GM19099 (cell line): Measurements from ENCODE around the gene FXYD7.

Experiments used
- POLR2A ChIP-seq: IDR thresholded peaks from 3 replicates; pipeline ENCODE4 v1.6.1; 2011; ENCODE audit warnings: low read depth; ENCODE audit not compliant: insufficient read length; ENCODE audit errors: extremely low read depth

The FXYD7 gene

DNA sequence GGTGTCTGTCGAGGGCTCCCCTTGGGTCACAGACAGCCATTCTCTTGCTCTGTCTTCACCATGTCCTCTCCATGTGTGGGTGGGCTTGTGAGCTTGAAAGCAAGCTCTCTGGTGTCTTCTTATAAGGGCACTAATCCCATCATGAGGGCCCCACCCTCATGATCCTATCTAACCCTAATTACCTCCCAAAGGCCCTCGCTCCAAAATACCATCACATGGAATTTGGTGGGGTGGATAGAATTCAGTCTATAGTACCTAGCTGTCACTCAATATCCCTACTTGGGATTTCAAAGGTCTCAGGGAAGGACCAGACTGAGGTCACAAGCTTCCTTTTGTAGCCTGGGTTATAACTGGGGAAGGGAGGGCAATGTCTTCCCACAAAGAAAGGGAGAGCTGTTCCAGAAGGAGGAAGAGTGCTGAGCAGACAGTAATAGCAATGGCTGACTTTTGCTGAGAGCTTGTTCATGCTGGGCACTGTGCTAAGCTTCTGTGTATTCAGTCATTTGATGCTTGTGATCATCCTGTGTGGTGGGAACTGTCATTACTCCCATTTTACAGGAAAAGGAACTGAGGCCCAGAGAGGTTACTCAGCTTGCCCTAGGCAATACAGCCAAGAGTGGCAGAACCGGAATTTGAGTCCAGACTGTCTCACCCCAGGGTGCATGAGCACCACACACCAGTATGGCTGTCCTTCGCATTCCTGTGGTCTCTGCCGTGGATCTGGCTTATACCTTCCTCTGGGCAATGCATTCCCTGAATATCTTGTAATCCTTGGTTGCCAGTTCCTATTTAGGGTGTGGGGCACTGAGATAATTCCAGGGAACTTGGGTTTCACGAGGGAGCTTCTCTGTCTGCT, 19.6 kb downstream of the FXYD7 start:
- no peak for TF ChIP-seq POLR2A

DNA sequence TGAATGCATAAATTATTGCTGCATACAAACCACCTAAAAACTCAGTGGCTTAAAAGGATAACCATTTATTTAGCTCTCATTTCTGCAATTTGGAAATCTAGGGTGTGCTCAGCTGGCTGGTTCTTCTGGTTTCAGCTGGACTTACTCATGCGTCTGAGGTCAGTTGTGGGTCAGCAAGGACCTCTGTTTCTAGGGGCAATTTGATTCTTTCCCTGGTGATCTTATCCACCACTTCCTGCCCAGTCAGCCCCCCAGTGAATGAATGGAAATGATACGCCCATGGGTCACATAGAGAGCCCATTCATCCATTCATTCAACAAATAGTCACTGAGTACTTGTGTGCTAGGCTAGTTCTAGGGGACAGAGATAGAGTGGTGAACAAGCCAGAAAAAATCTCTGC, 21.4 kb downstream of the FXYD7 start:
- no peak for TF ChIP-seq POLR2A

DNA sequence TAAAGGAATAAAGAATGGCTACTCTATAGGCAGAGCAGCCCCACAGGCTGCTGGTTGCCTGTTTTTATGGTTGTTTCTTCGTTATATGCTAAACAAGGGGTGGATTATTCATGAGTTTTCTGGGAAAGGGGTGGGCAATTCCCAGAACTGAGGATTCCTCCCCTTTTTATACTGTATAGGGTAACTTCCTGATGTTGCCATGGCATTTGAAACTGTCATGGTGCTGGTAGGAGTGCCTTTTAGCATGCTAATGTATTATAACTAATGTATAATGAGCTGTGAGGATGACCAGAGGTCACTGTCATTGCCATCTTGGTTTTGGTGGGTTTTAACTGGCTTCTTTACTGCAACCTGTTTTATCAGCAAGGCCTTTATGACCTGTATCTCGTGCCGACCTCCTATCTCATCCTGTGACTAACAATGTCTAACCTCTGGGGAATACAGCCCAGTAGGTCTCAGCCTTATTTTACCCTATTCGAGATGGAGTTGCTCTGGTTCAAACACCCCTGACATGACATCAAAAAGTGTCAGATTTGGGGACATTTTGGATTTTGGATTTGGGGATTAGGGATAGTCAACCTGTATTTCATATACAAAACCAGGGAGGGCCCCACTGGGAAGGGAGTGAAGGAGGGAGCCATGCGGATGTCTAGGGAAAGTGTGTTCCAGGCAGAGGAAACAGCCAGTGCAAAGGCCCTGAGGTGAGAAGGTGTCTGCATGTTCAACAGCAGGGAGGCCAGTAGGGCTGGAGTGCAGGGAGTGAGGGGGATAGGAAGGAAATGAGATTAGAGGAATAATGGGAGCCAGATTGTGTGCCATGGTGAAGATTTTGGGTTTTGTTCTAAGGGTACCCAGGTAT, 22.4 kb downstream of the FXYD7 start:
- no peak for TF ChIP-seq POLR2A

DNA sequence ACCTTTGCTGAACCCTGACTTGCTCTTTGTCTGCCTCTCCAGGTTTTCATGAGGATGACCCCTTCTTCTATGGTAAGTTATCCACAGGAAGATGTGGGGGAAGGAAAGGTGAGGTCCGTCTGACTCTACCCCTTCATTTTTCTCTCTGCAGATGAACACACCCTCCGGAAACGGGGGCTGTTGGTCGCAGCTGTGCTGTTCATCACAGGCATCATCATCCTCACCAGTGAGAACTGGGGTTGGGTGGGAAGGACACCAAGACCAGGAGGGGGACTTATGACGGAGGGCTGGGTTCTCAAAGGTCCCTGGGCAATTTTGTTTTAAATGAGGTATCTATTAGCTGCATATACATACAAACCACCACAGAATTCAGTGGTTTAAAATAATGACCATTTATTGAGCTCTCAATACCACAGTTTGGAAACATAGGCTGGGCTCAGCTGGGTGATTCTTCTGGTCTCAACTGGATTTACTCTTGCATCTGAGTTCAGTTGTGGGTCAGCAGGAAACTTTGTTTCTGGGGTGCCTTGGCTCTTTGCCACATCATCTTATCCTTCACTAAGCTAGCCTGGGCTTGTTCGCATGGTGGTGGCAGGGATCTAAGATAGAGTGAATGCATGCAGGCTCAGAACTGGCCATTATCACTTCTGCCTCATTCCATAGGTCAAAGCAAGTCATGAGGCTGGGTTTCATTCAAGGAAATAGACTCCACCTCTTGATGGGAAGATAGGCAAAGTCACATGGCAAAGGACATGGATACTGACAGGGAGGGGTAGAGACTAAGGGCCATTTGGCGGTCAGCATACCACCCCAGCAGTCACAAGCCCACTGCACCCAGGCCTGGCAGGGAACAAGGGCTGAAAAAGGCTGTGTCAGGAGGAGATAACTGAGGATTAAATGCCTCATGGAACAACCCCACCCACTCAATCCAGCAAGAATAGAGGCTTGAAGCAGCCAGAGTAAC, 23.3 kb downstream of the FXYD7 start:
- TF ChIP-seq POLR2A = no peak

DNA sequence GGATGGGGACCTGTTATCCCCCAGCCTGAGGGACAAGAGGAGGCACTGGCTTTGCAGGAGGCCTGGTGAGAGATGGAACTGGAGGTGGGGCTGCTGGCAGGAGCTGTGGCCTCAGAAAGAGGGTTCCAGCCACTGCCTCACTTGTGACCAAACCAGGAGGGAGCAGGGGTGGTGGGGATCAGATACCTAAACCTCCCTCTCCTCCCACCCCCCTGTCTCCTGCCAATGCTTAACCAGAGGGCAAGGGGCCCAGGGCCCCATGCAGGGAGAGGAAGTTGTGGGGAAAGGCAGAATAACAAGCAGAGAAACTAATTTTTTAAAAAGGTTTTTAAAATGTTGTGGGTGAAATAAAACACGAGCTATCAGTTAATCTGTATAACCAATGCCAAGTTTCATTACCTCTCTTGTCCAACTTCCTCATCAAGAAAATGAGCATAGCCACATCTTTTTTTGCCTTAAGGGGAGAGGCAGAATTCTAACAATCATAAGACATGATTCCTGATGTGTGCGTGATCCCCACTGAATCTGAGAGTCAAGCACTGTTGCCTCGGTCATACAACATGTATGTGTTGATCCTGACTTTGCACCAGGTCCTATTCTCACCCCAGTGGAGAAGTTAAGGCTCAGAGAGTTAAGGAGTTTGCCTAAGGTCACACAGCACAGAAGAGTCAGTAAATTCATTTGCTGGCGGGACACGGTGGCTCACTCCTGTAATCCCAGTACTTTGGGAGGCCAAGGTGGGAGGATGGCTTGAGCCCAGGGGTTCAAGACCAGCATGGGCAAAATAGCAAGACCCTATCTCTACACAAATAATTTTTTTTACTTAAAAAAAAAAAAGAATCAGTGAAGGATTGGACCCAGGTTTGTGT, 24.4 kb downstream of the FXYD7 start:
- no peak for TF ChIP-seq POLR2A

DNA sequence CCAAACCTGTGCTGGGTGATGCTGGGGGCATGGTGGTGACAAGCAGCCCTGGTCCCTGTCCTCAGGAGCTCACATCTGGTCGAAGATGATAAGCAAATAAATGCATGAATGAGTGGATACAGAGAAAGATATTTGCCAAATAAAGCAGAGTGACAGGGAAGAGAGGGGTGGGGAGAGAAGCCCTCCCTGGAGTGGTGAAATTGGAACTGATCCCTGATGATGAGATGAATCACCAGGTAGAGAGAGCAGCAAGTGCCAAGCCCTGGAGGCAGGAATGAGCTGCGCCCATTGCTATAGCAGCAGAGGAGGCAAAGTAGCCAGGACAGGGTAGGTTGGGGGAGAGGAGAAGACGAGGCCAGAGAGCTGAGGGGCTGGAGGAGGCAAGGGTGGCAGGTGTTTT, 25.1 kb downstream of the FXYD7 start:
- no peak for TF ChIP-seq POLR2A

DNA sequence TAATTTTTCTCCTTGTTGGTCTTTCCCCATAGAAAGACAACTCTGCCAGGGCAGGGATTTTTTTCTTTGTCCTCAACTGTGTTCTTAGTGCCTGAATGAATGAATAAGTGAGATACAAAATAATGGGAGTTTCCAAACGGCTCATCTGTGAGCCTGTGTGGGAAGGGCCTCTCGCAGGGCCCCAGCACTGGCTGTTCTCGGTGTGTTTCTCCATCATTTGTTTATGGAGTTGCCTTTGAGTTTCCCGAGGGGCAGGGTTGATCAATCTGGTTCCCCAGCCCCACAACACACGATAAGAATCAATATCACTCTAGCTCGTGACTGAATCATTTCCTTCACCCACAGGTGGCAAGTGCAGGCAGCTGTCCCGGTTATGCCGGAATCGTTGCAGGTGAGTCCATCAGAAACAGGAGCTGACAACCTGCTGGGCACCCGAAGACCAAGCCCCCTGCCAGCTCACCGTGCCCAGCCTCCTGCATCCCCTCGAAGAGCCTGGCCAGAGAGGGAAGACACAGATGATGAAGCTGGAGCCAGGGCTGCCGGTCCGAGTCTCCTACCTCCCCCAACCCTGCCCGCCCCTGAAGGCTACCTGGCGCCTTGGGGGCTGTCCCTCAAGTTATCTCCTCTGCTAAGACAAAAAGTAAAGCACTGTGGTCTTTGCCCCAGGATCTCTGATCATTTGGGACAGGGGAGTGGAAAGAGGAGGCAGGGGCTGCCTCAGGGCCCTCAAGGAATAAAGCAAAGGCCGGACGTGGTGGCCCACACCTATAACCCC, 26.4 kb downstream of the FXYD7 start:
- TF ChIP-seq POLR2A = no peak

DNA sequence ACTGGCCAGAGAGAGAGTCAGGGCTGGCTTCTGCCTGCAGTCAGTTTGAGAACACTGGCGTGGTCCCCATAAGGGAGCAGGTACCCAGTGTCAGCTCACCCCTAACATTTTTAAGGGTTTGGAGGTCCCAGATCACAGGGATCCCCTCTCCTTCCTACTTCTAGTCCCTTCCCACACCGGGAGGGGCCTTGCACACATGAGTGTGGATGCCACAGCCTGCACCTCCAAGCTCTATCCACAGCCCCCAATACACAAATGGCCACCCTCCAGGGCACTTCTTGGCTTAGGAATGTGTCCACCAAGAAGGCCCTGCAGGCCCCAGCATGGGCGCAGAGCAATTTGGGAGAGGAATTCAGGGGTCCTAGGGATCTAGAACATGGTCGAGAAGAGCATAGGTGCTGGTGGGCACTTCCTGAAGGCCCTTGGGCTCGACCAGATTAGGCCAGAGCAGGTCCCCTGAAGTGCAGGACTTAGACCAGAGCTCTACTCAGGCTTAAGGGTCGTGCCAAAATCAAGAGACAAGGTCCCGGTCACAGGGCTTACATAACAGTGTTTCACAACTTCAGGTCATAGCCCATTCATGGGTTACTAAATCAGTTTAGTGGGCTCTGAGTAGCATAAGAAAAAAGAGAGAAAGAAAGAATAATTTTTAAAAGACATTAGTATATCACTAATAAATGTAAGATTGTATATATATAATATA, 27.5 kb downstream of the FXYD7 start:
- no peak for TF ChIP-seq POLR2A

DNA sequence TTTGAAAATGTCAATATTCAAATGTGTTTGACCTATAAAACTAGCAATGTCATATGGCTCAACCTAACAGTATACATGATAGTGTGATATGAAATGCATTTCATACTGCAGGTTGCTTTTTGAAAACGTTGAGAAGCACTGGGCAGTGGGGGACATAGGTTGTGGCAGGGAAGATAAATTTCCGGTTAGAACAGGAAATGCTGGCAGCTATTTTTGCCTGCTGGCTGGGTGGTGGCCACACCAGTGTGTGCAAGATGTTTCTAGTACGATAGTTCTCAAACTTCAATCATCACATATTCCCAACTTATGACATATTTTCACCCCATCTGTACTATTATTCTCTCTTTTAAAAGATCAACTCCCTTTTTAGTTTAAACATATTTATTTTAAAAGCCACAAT, 28.7 kb downstream of the FXYD7 start:
- TF ChIP-seq POLR2A = no peak

DNA sequence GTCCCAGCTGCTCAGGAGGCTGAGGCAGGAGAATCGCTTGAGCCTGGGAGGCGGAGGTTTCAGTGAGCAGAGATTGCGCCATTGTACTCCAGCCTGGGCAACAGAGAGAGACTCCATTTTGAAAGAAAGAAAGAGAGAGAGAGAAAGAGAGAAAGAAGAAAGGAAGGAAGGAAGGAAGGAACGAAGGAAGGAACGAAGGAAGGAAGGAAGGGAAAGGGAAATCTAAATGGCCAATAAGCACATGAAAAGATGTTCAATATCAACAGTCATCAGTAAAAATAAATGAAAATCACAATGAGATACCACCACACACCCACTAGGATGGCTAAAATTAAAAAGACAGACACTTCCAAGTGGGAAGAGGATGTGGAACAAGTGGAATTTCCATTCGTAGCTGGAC, 31.2 kb downstream of the FXYD7 start:
- no peak for TF ChIP-seq POLR2A

DNA sequence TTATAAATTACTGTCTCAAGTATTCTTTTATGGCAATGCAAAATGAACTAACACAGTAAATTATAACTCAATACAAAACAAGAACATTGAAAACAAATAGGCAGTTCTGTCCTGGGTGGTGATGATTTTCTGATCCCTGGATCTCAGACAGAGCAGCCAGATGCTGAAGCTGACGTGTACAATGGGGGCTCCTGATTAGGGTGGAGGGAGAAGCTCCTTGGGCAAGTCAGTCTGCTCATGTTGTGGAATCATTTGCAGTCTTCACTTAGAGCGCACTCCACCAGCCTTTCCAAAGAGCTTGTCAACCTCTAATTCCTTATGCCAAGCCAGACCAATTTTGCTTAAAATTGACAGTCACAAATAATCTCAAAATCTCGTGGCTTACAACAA, 33.1 kb downstream of the FXYD7 start:
- no peak for TF ChIP-seq POLR2A

DNA sequence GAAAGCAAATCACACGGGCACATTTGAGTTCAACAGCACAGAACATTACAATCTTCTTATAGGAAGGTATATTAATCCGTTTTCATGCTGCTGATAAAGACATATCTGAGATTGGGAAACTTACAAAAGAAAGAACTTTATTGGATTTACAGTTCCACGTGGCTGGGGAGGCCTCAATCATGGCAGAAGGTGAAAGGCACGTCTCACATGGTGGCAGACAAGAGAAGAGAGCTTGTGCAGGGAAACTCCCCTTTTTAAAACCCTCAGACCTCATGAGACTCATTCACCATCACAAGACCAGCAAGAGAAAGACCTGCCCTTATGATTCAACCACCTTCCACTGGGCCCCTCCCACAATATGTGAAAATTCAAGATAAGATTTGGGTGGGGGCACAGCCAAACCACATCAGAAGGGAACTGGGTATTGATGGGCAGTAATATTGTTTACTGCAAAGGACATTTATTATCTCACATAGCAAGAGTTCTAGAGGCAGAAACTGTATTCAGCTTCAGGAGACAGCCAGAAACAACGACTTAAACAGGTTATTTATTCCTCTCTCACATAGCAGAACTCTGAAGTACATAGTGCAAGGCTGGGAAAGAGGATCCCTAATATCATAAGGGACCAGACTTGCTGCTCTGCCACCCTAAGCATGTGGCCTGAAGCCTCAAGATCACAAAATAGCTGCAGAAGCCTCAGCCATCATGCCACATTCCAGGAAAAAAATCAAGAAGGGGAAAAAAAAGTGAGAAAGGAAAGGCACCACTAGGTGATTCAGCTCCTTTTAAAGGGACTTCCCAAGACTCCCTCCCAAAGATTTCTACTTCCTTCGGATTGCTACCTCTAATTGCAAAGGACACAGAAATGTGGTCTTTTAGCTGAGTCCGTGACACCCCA, 34.6 kb downstream of the FXYD7 start:
- no peak for TF ChIP-seq POLR2A

DNA sequence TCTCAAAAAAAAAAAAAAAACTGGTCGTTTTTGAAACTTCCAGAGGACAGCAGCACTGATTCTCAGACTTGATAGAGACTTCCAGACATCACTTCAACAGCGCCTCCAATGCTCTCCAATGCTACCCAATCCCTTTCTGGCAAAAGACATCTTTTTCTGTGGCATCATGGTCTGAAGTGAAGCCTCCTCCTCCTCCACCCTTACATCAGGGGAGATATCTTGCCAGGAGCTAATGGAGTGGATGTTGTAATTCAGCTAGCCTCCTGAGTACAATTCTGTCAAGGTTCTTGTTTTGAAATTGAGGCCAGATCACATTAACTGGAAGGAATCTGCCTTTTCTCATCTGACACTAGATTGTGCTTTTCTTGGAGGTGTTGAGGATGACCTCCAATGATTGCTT, 35.6 kb downstream of the FXYD7 start:
- TF ChIP-seq POLR2A = no peak
